ENCODE data around the gene HPS1.

DNA sequence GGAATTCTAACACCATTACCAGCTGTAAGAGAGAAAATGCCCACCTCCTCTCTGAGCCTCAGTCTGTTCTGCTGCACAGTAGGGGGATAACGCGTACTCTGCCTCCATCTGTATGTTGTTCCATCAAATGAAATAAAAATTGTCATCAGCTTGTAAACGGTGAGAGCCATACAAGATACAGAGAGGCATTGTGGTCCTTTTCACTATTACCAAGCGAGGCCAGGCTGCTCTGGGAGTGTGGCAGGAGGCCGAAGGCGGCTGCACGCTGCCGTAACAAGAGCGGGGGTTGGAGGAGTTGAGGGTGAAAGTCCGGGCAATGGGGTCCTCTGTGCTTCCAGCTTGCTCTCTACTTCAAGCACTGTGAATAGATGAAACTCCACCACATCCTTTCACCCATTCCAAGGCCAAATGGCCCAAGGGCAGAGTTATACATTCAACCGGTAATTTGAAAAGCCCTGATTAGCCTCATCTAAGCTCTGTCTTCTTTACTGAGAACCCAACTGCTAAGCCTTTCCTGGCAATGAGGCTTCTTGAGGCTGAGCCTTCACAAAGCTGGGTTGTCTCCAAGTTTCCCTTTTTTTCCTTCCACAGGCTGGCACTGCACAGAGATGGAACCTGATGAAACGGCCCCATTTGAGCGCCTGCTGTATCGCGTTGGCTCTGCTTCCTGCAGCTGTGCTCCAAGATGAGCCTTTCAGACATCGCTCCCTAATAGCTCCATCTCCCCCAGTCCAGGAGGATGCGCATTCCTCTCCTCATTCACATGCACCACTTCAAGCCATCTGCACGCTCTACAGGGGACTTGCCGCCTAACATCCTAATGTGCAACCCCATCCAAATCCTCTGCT is 78.9 kb downstream of the HPS1 start:
- TF ChIP-seq, protein P1, sequence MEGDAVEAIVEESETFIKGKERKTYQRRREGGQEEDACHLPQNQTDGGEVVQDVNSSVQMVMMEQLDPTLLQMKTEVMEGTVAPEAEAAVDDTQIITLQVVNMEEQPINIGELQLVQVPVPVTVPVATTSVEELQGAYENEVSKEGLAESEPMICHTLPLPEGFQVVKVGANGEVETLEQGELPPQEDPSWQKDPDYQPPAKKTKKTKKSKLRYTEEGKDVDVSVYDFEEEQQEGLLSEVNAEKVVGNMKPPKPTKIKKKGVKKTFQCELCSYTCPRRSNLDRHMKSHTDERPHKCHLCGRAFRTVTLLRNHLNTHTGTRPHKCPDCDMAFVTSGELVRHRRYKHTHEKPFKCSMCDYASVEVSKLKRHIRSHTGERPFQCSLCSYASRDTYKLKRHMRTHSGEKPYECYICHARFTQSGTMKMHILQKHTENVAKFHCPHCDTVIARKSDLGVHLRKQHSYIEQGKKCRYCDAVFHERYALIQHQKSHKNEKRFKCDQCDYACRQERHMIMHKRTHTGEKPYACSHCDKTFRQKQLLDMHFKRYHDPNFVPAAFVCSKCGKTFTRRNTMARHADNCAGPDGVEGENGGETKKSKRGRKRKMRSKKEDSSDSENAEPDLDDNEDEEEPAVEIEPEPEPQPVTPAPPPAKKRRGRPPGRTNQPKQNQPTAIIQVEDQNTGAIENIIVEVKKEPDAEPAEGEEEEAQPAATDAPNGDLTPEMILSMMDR (IDR thresholded peaks at IDR 0.05; ENCODE audit: extremely low read depth in 1 of 2, insufficient read depth in 1 of 2, low read depth in 1 of 2, low read length in 2 of 2), result no peak
- TF ChIP-seq POLR2AphosphoS5 (IDR thresholded peaks at IDR 0.05; ENCODE audit: insufficient read depth, low read depth, low read length) (no peak), POLR2A (IDR thresholded peaks at IDR 0.05; ENCODE audit: low read depth, low read length) (no peak), MYC (IDR thresholded peaks at IDR 0.05; ENCODE audit: low read depth, low read length) (no peak), JUN (IDR thresholded peaks at IDR 0.05; ENCODE audit: borderline replicate concordance, insufficient read depth, insufficient read length, low read depth) (no peak), EZH2 (IDR thresholded peaks at IDR 0.05; ENCODE audit: borderline replicate concordance, low read depth, low read length, severe bottlenecking) (no peak), FOS (IDR thresholded peaks at IDR 0.05; ENCODE audit: borderline replicate concordance, insufficient read depth, low read length) (no peak)

All from endothelial cell of umbilical vein (primary cell).